NB4 (cell line): ENCODE measurements around the gene ELK3.

Experiments
- DNase-seq: peaks from one replicate; pipeline ENCODE4 v3.0.0; 2010; ENCODE audit warnings: low read depth
- H3K4me3 ChIP-seq: one replicate; pipeline ENCODE4 v1.5.1; 2011; ENCODE audit warnings: mild to moderate bottlenecking, low read depth, low read length, moderate library complexity
- MAX ChIP-seq: IDR thresholded peaks from 2 replicates; pipeline ENCODE4 v1.6.1; 2011; ENCODE audit warnings: low read depth, low read length
- MYC ChIP-seq: IDR thresholded peaks from 2 replicates; pipeline ENCODE4 v1.6.1; 2011; ENCODE audit warnings: low read depth, low read length
- POLR2A ChIP-seq: IDR thresholded peaks from 2 replicates; pipeline ENCODE4 v1.6.1; 2011; ENCODE audit warnings: mild to moderate bottlenecking; ENCODE audit not compliant: insufficient read length; ENCODE audit errors: extremely low read depth
- TF ChIP-seq, protein P1 (sequence below): IDR thresholded peaks from one replicate; pipeline ENCODE4 v1.5.1; 2012; ENCODE audit warnings: low read depth, low read length

ELK3 gene

GRCh38 chr12:96196781-96197180, 2.6 kb downstream of the ELK3 start:
- no peak overlapping the region for H3K4me3 ChIP-seq
- no peak for DNase-seq
- no peak for TF ChIP-seq POLR2A
- no peak for TF ChIP-seq MYC
- TF ChIP-seq MAX: no peak
- TF ChIP-seq, protein P1, sequence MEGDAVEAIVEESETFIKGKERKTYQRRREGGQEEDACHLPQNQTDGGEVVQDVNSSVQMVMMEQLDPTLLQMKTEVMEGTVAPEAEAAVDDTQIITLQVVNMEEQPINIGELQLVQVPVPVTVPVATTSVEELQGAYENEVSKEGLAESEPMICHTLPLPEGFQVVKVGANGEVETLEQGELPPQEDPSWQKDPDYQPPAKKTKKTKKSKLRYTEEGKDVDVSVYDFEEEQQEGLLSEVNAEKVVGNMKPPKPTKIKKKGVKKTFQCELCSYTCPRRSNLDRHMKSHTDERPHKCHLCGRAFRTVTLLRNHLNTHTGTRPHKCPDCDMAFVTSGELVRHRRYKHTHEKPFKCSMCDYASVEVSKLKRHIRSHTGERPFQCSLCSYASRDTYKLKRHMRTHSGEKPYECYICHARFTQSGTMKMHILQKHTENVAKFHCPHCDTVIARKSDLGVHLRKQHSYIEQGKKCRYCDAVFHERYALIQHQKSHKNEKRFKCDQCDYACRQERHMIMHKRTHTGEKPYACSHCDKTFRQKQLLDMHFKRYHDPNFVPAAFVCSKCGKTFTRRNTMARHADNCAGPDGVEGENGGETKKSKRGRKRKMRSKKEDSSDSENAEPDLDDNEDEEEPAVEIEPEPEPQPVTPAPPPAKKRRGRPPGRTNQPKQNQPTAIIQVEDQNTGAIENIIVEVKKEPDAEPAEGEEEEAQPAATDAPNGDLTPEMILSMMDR: no peak

GRCh38 chr12:96197503-96198272, 3.5 kb downstream of the ELK3 start:
- TF ChIP-seq, protein P1: no peak
- TF ChIP-seq MYC: no peak
- no peak for TF ChIP-seq POLR2A
- TF ChIP-seq MAX: no peak
- H3K4me3 ChIP-seq: no peak overlapping the region

DNA sequence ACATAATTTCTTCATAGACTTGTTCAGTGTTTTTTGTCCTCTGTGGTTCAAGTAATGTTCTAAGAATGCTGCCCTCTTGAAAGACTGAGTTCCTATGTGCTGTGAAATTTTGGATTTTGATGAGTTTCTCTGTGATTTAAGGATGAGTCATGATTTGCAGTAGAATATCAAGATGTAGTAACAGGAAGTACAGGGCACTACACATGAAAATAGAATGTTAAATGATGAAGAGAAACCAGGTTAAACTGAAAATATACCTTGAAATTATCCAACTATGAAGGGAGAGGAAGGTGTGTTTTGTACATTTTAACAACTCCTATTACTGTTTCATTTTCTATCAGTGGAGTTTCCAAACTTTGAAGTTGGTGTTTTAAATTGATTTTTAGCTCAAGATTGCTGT, 4.8 kb downstream of the ELK3 start:
- peak; percentile 46 for DNase-seq
- H3K4me3 ChIP-seq: no peak overlapping the region
- TF ChIP-seq, protein P1: no peak
- TF ChIP-seq MYC (no peak), POLR2A (no peak), MAX (no peak)

More at GRCh38 chr12:96197503-96198272, 3.5 kb downstream of the ELK3 start:
- no peak for DNase-seq

DNA sequence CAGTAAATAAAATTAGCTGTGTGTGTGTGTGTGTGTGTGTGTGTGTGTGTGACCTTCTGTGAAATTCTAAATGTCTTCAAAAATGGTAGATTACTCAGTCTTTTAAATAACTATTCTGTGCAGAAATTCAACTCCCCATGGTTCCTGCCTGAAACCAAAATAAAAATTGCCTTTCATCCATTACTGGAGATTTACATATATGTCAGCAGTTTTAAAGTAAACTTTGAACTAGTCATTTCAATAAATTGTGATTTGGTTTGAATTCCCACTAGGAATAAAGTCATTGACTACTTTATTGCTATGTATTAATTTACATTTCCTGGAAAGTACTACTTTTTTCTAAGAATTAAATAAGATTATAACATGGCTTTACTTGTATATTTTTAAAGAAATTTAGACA, 5.3 kb downstream of the ELK3 start:
- DNase-seq: no peak
- no peak for TF ChIP-seq MAX
- TF ChIP-seq, protein P1: no peak
- no peak for TF ChIP-seq POLR2A
- no peak for TF ChIP-seq MYC
- H3K4me3 ChIP-seq: no peak overlapping the region

- no peak for TF ChIP-seq MAX
- no peak overlapping the region for H3K4me3 ChIP-seq
Measured at GRCh38 chr12:96201272-96202227, 7.4 kb downstream of the ELK3 start.

DNA sequence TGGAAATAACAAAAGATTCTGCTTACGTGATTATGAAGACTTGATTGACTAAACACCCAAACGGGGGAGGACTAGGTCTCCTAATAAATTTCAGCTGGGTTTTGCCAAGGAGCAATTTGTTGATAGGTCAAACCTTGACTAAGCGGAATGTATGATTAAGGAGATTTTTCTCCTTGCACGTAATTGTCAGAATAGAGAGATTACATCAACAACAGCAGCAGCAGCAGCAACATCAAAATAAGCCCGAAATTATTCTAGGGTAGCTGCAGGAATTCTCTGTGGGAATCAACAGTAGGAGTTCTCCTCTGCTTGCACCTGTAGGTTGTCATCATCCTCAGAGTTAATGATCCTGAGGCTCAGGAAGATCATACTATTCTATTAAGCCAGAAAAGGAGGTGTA, 10.2 kb downstream of the ELK3 start:
- no peak overlapping the region for H3K4me3 ChIP-seq
- TF ChIP-seq POLR2A: no peak
- TF ChIP-seq MYC: no peak
- TF ChIP-seq MAX: no peak
- TF ChIP-seq, protein P1: no peak
- DNase-seq: no peak

More at GRCh38 chr12:96201272-96202227, 7.4 kb downstream of the ELK3 start:
- no peak for DNase-seq
